ENCODE measurements around the gene SLC33A1.

- TF ChIP-seq CTCF (IDR thresholded peaks at IDR 0.05) (no peak), POLR2A (IDR thresholded peaks at IDR 0.05) (no peak)
Measured at GRCh38 chr3:155886915-155887314, 32.7 kb upstream of the SLC33A1 start.

All from vagina (tissue), 2 donors.